Vagina (tissue), 2 donors: ENCODE measurements around the gene PBRM1. TPM values are rescaled to one million over a fixed set of nuclear protein-coding genes. Genes with fewer than 3 reads are reported as not detected.

Source experiments
- DNase-seq, 2 donors: peaks; one replicate each; pipeline ENCODE4 v3.0.0-alpha.2; 2017; ENCODE audit errors: extremely low spot score in 2 of 2
- H3K27ac ChIP-seq: fragments of 200-600 bp; sonication (generic); one replicate; pipeline ENCODE4 v1.5.1; 2019
- H3K27me3 ChIP-seq: fragments of 200-600 bp; sonication (generic); one replicate; pipeline ENCODE4 v1.5.1; 2019
- H3K36me3 ChIP-seq, 2 donors: fragments of 200-600 bp; sonication (generic); one replicate each; pipeline ENCODE4 v1.5.1; 2017 to 2019
- H3K4me1 ChIP-seq: fragments of 200-600 bp; sonication (generic); one replicate; pipeline ENCODE4 v1.5.1; 2019
- H3K4me3 ChIP-seq, 2 donors: fragments of 200-600 bp; sonication (generic); 1 replicate in 1 of 2; 2 replicates in 1 of 2; pipeline ENCODE4 v1.5.1; 2016 to 2019
- H3K9me3 ChIP-seq: fragments of 200-600 bp; sonication (generic); one replicate; pipeline ENCODE4 v1.5.1; 2019
- CTCF ChIP-seq, 3 experiments: fragments of 450-650 bp in 2 of 3; fragments of 200-600 bp in 1 of 3; sonication (generic) in 1 of 3; IDR thresholded peaks; one replicate each; pipeline ENCODE4 v1.5.1; 2017 to 2019; ENCODE audit warnings: antibody characterized with exemption in 3 of 3, mild to moderate bottlenecking in 2 of 3, moderate library complexity in 2 of 3
- POLR2A ChIP-seq, 2 donors: fragments of 450-650 bp; IDR thresholded peaks; one replicate each; pipeline ENCODE4 v1.6.1; 2017; ENCODE audit warnings: antibody characterized with exemption in 2 of 2, mild to moderate bottlenecking in 2 of 2, moderate library complexity in 2 of 2
- POLR2AphosphoS5 ChIP-seq, 2 donors: sonication (generic); formaldehyde crosslinking; IDR thresholded peaks; one replicate each; pipeline ENCODE4 v1.9.0; 2017; ENCODE audit warnings: antibody characterized with exemption in 2 of 2, mild to moderate bottlenecking in 2 of 2, low read depth in 1 of 2; ENCODE audit not compliant: insufficient read depth in 1 of 2
- intact Hi-C: fragments of 100-400 bp; cut with DNase I; formaldehyde crosslinking; loops from one replicate; pipeline ENCODE4 v1.15.1; 2023
- total RNA-seq: library from RNA; depleted of rRNA; stranded (reverse); fragments of >200 nt; gene quantifications from one replicate; pipeline ENCODE4 v1.2.3, GENCODE V29; 2016

The PBRM1 gene
- total RNA-seq, 1 donor from 2014 or later, result 64.6 TPM

GRCh38 chr3:52539010-52539653 lies 146.6 kb downstream of the PBRM1 start:
- no peaks in the 10 kb centered on the region for H3K9me3 ChIP-seq
- TF ChIP-seq POLR2A (IDR thresholded peaks at IDR 0.05), result no peak
- TF ChIP-seq CTCF (IDR thresholded peaks at IDR 0.05), result no peak
- H3K4me1 ChIP-seq, result peaks cover 68% of the 10 kb centered on the region
- DNase-seq, result no peak
- H3K27ac ChIP-seq, result no peak overlapping the region
- no peak overlapping the region for H3K4me3 ChIP-seq
- intact Hi-C loops, result loop anchor here (10.0 kb wide), 1 partner anchor 64 kb away; no protein-coding TSS in a partner anchor
- H3K36me3 ChIP-seq, result no peaks in the 10 kb centered on the region
- no peaks in the 10 kb centered on the region for H3K27me3 ChIP-seq

GRCh38 chr3:52537726-52538421 lies 147.8 kb downstream of the PBRM1 start:
- Histone ChIP-seq H3K4me1 (peaks cover 73% of the 10 kb centered on the region), H3K27ac (peak overlapping the region; percentile 62), H3K27me3 (no peaks in the 10 kb centered on the region), H3K4me3 (peak overlapping the region; percentile 67 to 74), H3K36me3 (no peaks in the 10 kb centered on the region), H3K9me3 (no peaks in the 10 kb centered on the region)
- intact Hi-C loops, result loop anchor here (10.0 kb wide), 1 partner anchor 63 kb away; no protein-coding TSS in a partner anchor
- TF ChIP-seq POLR2A (IDR thresholded peaks at IDR 0.05), result no peak
- no peak for TF ChIP-seq CTCF (IDR thresholded peaks at IDR 0.05)
- no peak for TF ChIP-seq POLR2AphosphoS5 (IDR thresholded peaks at IDR 0.05; ENCODE audit: insufficient read depth in 1 of 2, low read depth in 1 of 2)
- DNase-seq, result peak in 1 of 2 donors; percentile 77

- Histone ChIP-seq H3K27me3 (no peaks in the 10 kb centered on the region), H3K4me1 (peaks cover 80% of the 10 kb centered on the region), H3K4me3 (peak overlapping the region; percentile 67 to 74), H3K36me3 (no peaks in the 10 kb centered on the region), H3K27ac (peak overlapping the region; percentile 62), H3K9me3 (no peaks in the 10 kb centered on the region)
- TF ChIP-seq CTCF (IDR thresholded peaks at IDR 0.05) (no peak), POLR2A (IDR thresholded peaks at IDR 0.05) (no peak), POLR2AphosphoS5 (IDR thresholded peaks at IDR 0.05; ENCODE audit: insufficient read depth in 1 of 2, low read depth in 1 of 2) (no peak)
- no peak for DNase-seq
- intact Hi-C loops, result loop anchor here (10.0 kb wide), 1 partner anchor 62 kb away; no protein-coding TSS in a partner anchor
Measured at GRCh38 chr3:52537165-52537620, 148.5 kb downstream of the PBRM1 start.

GRCh38 chr3:52536369-52537164 lies 149.1 kb downstream of the PBRM1 start, which contains the start of gene UQCC5:
Gene UQCC5 (plus strand): TSS chr3:52536605. CDS start chr3:52536756, 151 bp downstream.
- no peaks in the 10 kb centered on the region for H3K36me3 ChIP-seq
- peak in 1 of 3 experiments; percentile 6 for TF ChIP-seq CTCF (IDR thresholded peaks at IDR 0.05)
- TF ChIP-seq POLR2A (IDR thresholded peaks at IDR 0.05), result peak; percentile 89 to 98
- TF ChIP-seq POLR2AphosphoS5 (IDR thresholded peaks at IDR 0.05; ENCODE audit: insufficient read depth in 1 of 2, low read depth in 1 of 2), result peak; percentile 94 to 100
- peak within 1 kb of the TSS; percentile 67 to 74 for H3K4me3 ChIP-seq
- no peaks in the 10 kb centered on the region for H3K9me3 ChIP-seq
- H3K27me3 ChIP-seq, result no peaks in the 10 kb centered on the region
- H3K27ac ChIP-seq, result peak within 1 kb of the TSS; percentile 92
- peaks cover 86% of the 10 kb centered on the region for H3K4me1 ChIP-seq
- intact Hi-C loops, result loop anchor here (10.0 kb wide), 1 partner anchor 62 kb away; no protein-coding TSS in a partner anchor
- peak; percentile 97 to 99 for DNase-seq
